ENCODE data around the gene PRTN3. TPM values are rescaled to one million over a fixed set of nuclear protein-coding genes. Genes with fewer than 3 reads are reported as not detected.

PRTN3 gene
- total and polyA plus RNA-seq, 3 donors from 2014 or later = 1.0 to 1.8 TPM; not detected in 1

DNA sequence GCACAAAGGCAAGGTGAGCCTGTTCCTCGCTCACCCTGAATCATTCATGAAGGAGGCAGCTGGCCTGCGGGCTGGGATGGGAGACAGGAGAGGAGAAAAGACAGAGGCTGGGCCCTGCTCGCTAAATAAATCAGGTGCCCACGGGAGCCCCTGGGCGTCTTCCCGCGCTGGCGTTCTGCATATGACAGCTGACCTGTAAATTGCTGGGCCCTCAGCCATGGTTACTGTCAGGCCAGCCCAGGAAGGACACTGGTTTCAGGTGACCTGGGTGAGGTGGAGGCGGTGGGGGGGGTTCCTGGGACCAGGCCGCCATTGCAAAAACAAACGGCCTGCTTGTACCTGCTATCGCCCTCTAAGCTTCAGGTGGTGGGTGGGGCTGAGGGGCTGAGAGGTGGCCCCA, 47.0 kb upstream of the PRTN3 start:
- H3K4me3 ChIP-seq = no peak overlapping the region
- 91 to 95% methylated on average over 11 to 12 of the region's 12 CpGs for WGBS, 2 donors
- no peaks in the 10 kb centered on the region for H3K9me3 ChIP-seq
- DNase-seq = no peak
- no peak overlapping the region for H3K27ac ChIP-seq
- TF ChIP-seq, protein P1, sequence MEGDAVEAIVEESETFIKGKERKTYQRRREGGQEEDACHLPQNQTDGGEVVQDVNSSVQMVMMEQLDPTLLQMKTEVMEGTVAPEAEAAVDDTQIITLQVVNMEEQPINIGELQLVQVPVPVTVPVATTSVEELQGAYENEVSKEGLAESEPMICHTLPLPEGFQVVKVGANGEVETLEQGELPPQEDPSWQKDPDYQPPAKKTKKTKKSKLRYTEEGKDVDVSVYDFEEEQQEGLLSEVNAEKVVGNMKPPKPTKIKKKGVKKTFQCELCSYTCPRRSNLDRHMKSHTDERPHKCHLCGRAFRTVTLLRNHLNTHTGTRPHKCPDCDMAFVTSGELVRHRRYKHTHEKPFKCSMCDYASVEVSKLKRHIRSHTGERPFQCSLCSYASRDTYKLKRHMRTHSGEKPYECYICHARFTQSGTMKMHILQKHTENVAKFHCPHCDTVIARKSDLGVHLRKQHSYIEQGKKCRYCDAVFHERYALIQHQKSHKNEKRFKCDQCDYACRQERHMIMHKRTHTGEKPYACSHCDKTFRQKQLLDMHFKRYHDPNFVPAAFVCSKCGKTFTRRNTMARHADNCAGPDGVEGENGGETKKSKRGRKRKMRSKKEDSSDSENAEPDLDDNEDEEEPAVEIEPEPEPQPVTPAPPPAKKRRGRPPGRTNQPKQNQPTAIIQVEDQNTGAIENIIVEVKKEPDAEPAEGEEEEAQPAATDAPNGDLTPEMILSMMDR (IDR thresholded peaks at IDR 0.05) = no peak
- TF ChIP-seq POLR2A (IDR thresholded peaks at IDR 0.05) = no peak
- intact Hi-C loops (cut with DNase I; ENCODE audit: low total_unique reads) = no loop called here
- no peaks in the 10 kb centered on the region for H3K27me3 ChIP-seq
- H3K36me3 ChIP-seq (ENCODE audit: low read depth, missing control alignments) = no peaks in the 10 kb centered on the region
- peaks cover 15% of the 10 kb centered on the region for H3K4me1 ChIP-seq

DNA sequence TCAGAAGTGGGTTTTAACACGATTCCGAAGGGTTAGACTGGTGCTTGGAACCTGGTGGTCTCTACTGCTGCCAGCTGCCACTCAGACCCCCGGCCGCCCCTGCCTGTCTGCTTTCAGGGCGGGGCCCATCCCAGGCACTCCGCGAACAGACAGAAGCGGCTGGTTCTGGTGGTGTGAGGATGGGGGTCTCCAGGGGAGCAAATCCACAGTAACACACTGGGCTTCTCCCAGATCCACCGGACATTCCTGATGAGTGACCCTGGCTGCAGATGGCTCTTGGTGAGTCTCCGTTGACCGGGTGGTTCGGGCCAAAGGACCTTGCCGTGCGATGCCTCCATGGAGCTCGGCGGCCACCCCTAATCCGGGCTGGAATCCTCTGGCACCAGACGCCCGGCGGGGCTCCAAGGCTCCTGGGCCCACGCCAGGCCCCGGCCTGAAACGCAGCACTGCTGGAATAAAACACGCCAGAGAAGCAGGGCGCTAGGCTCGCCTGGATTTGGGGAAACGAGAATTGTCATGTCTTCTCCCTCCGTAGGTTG, 45.7 kb upstream of the PRTN3 start:
- peak overlapping the region; percentile 3 to 90 for H3K27ac ChIP-seq
- no peaks in the 10 kb centered on the region for H3K36me3 ChIP-seq (ENCODE audit: low read depth, missing control alignments)
- DNase-seq = no peak
- no peak for TF ChIP-seq POLR2A (IDR thresholded peaks at IDR 0.05)
- TF ChIP-seq, protein P1 (IDR thresholded peaks at IDR 0.05) = no peak
- peaks cover 26% of the 10 kb centered on the region for H3K4me1 ChIP-seq
- no peaks in the 10 kb centered on the region for H3K27me3 ChIP-seq
- H3K9me3 ChIP-seq = no peaks in the 10 kb centered on the region
- intact Hi-C loops (cut with DNase I; ENCODE audit: low total_unique reads) = no loop called here
- H3K4me3 ChIP-seq = no peak overlapping the region
- 78 to 80% methylated on average over 27 to 28 of the region's 28 CpGs for WGBS, 2 donors

DNA sequence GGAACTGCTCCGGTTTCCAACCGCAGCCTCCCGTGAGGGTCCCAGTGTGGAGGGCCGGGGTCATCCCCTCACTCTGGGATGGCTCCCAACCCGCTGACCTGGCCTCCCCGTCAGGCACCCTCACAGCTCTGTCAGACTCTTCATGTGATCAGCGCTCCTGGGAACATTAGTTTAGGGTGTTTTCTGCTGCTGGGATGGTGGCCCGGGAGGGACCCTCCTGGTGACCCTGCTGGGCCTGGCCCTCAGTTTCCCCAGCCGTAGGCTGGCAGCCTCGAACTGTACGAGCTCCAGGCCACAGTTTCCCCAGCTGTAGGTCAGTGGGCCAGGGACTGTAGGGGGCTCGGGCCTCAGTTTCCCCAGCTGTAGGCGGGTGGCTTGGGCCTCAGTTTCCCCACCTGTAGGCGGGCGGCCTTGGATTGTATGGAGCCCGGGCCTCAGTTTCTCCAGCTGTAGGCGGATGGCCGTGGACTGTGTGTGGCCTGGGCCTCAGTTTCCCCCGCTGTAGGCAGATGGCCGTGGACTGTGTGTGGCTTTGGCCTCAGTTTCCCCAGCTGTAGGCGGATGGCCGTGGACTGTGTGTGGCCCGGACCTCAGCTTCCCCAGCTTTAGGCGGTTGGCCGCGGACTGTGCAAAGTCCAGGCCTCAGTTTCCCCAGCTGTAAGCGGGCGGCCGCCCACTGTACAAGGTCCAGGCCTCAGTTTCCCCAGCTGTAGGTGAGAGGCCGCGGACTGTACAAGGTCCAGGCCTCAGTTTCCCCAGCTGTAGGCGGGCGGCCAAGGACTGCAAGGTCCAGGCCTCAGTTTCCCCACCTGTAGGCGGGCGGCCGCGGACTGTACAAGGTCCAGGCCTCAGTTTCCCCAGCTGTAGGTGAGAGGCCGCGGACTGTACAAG, 44.9 kb upstream of the PRTN3 start:
- H3K27me3 ChIP-seq = no peaks in the 10 kb centered on the region
- no peak for DNase-seq
- peak overlapping the region; percentile 64 to 100 for H3K4me3 ChIP-seq
- intact Hi-C loops (cut with DNase I; ENCODE audit: low total_unique reads) = no loop called here
- TF ChIP-seq, protein P1 (IDR thresholded peaks at IDR 0.05) = no peak
- TF ChIP-seq POLR2A (IDR thresholded peaks at IDR 0.05) = no peak
- 68 to 70% methylated on average over 16 to 39 of the region's 39 CpGs for WGBS, 2 donors
- no peaks in the 10 kb centered on the region for H3K36me3 ChIP-seq (ENCODE audit: low read depth, missing control alignments)
- no peaks in the 10 kb centered on the region for H3K9me3 ChIP-seq
- H3K27ac ChIP-seq = peak overlapping the region; percentile 82 to 90
- peaks cover 34% of the 10 kb centered on the region for H3K4me1 ChIP-seq

GRCh38 chr19:796692-797527, 43.9 kb upstream of the PRTN3 start, which contains the start of gene PTBP1:
Gene PTBP1 (plus strand): TSS chr19:797452. CDS start chr19:797498, 46 bp downstream.
- H3K4me1 ChIP-seq = peaks cover 44% of the 10 kb centered on the region
- H3K4me3 ChIP-seq = peak within 1 kb of the TSS; percentile 96 to 100
- no peaks in the 10 kb centered on the region for H3K36me3 ChIP-seq (ENCODE audit: low read depth, missing control alignments)
- no peaks in the 10 kb centered on the region for H3K9me3 ChIP-seq
- TF ChIP-seq, protein P1 (IDR thresholded peaks at IDR 0.05) = peak in 1 of 3 experiments; percentile 41
- no peak for TF ChIP-seq POLR2A (IDR thresholded peaks at IDR 0.05)
- DNase-seq = peak; percentile 100
- no peaks in the 10 kb centered on the region for H3K27me3 ChIP-seq
- intact Hi-C loops (cut with DNase I; ENCODE audit: low total_unique reads) = no loop called here
- H3K27ac ChIP-seq = peak within 1 kb of the TSS; percentile 82 to 99
- 0 to 1% methylated on average over 3 to 59 of the region's 83 CpGs for WGBS, 2 donors
